Mesodermal cell (in vitro differentiated cells): Measurements from ENCODE around the gene PARVA.

Experiments
- H3K27ac ChIP-seq: 2 replicates; pipeline ENCODE4 v1.7.0; 2013; ENCODE audit warnings: mild to moderate bottlenecking, low read depth, low read length, moderate library complexity; ENCODE audit not compliant: severe bottlenecking
- H3K36me3 ChIP-seq: 2 replicates; pipeline ENCODE4 v1.7.1; 2013; ENCODE audit warnings: mild to moderate bottlenecking, low read length, moderate library complexity; ENCODE audit not compliant: control insufficient read depth, insufficient read depth
- H3K4me1 ChIP-seq: one replicate; pipeline ENCODE4 v1.7.1; 2013; ENCODE audit warnings: mild to moderate bottlenecking, low read length; ENCODE audit not compliant: insufficient read depth, control insufficient read depth, poor library complexity, severe bottlenecking
- H3K4me3 ChIP-seq: 2 replicates; pipeline ENCODE4 v1.7.0; 2013; ENCODE audit warnings: low read length, control low read depth, mild to moderate bottlenecking; ENCODE audit not compliant: insufficient read depth, poor library complexity, severe bottlenecking; ENCODE audit errors: extremely low read depth
- H3K9me3 ChIP-seq: 2 replicates; pipeline ENCODE4 v1.7.1; 2013; ENCODE audit warnings: mild to moderate bottlenecking, low read length, moderate library complexity; ENCODE audit not compliant: control insufficient read depth
- WGBS, 2 experiments: methylation state at CpG; one replicate each; pipeline ENCODE4 v1.1.5; 2013; ENCODE audit warnings: missing lambda C conversion rate in 2 of 2; ENCODE audit not compliant: insufficient coverage in 2 of 2; 5-methylcytosine and 5-hydroxymethylcytosine counted together

The PARVA gene

DNA sequence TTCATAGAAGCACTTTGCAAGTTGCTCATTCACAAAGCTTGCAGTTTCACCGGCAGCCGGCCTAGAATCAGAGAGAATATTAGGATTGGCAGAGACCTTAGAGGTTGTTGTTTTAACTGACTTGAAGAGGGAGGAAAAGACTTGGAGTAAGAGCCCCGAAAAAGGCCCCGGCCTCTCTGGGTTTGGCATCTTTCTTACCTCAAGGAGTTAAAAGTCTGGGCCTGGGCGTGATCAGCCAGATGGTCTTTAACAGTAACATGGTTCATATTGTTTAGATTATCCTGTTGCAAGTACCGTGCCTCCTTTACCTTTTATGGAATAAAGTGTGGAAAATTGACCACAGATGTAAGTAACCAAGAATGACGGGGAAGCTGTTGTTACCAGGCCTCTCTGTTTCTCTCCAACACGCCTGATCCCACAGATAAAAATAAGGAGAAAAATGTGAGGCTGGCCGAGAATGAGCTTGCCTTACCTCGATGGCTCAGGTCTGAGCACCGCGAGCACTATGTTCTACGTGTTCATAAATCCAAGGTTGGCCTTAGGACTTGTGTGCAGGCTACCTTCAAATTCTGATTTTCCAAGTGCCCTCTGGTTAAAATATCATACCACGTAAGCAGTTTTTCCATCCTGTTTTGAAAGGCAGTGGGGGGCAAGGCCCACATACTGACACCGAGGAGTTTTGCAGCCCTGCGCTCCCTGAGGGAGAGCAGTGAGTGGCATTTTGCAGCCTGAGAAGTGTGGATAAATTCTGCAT is 56.4 kb downstream of the PARVA start:
- H3K9me3 ChIP-seq = no peaks in the 10 kb centered on the region
- H3K4me3 ChIP-seq = no peak overlapping the region
- peaks cover 27% of the 10 kb centered on the region for H3K36me3 ChIP-seq
- WGBS, 2 experiments = 80 to 88% methylated on average over 13 of the region's 16 CpGs
- peaks cover 40% of the 10 kb centered on the region for H3K4me1 ChIP-seq
- H3K27ac ChIP-seq = peak overlapping the region; percentile 51

DNA sequence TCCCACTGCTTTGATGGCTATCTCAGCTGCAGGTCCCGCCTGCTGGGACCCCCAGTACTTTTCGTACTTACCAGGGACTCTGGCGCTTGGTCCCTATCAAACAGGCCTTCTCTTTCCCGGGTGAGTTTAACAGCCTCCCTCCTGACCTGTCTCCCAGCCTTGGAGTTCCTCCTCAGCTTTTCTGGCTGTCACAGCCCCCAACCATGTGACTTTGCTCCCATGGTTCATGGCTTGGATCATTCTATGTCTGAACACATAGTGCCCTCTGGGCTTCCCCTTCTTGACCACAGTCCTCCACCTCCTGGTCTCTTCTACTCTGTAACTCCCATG is 56.9 kb downstream of the PARVA start:
- Histone ChIP-seq H3K27ac (peak overlapping the region; percentile 51), H3K36me3 (peaks cover 24% of the 10 kb centered on the region), H3K9me3 (no peaks in the 10 kb centered on the region), H3K4me3 (no peak overlapping the region), H3K4me1 (peaks cover 40% of the 10 kb centered on the region)
- 84 to 86% methylated on average over 4 of the region's 4 CpGs for WGBS, 2 experiments

DNA sequence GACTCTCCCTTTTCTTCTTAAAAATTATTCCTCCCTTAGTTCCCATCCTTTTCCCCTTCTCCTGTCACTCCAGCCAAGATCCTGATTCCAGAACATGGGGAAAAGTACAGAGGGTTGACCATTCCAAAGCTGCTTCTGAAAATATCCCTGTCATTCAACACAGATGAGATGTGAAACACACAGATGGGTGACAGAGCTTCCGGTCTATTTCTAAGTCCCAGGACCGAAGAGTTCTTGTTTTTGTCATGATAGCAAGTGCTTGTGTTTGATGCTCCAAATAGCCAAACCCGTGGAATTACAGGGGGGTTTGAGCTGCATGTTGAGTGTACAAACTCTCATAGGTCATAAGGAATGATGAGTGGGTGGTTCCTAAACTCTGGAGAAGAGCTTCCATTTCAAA is 57.9 kb downstream of the PARVA start:
- Histone ChIP-seq H3K9me3 (peaks cover 4% of the 10 kb centered on the region), H3K4me1 (peaks cover 36% of the 10 kb centered on the region), H3K4me3 (no peak overlapping the region), H3K36me3 (peaks cover 30% of the 10 kb centered on the region), H3K27ac (no peak overlapping the region)
- WGBS, 2 experiments = 86 to 96% methylated on average over 3 of the region's 3 CpGs

DNA sequence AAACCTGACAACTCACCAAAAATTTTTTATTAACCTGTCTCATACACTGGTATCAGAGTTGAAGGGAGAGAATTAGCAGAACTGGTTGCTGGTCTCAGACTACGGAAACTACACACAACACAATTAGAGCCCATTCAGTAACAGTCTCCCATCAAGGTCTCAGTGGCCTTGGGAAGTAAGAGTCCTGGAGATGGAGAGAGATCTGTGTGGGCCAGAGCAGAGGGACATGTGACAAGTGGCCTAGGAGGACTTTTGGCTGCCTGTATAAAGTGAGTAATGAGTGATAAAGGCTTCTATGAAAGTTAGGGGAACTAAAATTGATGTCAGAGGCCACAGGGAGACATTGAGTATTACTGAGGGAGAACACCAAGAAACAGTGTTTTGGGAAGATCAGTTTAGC is 58.9 kb downstream of the PARVA start:
- H3K27ac ChIP-seq = no peak overlapping the region
- peaks cover 8% of the 10 kb centered on the region for H3K9me3 ChIP-seq
- H3K4me1 ChIP-seq = peaks cover 26% of the 10 kb centered on the region
- peaks cover 41% of the 10 kb centered on the region for H3K36me3 ChIP-seq
- WGBS, 2 experiments = no CpG with 5 or more reads among the region's 1 CpG
- no peak overlapping the region for H3K4me3 ChIP-seq

DNA sequence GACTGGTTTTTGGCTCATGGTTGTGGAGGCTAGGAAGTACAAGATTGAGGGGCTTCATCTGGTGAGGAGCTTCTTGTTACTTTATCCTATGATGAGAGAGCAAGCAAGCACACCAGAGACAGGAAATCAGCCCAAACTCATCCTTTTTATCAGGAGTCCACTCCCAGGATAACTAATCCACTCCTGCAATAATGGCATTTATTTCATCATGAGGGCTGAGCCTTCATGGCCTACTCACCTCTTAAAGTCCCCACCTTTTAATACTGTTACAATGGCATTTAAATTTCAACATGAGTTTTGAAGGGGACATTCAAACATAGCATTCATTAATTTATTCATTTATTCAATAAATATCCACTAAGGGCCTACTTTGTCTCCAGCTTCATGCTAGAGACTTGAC is 60.9 kb downstream of the PARVA start:
- H3K9me3 ChIP-seq = peaks cover 8% of the 10 kb centered on the region
- no peak overlapping the region for H3K27ac ChIP-seq
- H3K4me3 ChIP-seq = no peak overlapping the region
- H3K4me1 ChIP-seq = peaks cover 16% of the 10 kb centered on the region
- H3K36me3 ChIP-seq = peaks cover 50% of the 10 kb centered on the region

DNA sequence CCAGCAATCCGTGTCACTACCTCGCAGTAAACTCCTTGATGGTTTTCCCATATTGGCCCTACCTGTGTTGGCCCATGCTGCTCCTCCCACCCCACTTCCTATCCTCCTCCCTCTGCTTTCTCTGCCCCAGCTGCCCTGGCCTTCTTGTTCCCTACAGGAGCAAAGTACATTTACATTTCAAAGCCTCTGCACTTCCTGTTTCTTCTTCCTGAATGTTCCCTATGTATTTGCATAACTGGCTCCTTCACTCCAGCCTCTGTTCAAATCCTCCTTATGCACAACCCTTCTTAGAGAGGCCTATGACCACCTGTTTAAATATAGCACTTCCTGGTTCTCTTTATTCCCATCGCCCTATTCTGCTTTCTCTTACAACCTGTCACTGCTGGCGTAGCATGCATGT is 62.2 kb downstream of the PARVA start:
- WGBS, 2 experiments = 83 to 85% methylated on average over 4 of the region's 4 CpGs
- Histone ChIP-seq H3K27ac (no peak overlapping the region), H3K36me3 (peaks cover 61% of the 10 kb centered on the region), H3K9me3 (peaks cover 8% of the 10 kb centered on the region), H3K4me3 (no peak overlapping the region), H3K4me1 (peaks cover 4% of the 10 kb centered on the region)

DNA sequence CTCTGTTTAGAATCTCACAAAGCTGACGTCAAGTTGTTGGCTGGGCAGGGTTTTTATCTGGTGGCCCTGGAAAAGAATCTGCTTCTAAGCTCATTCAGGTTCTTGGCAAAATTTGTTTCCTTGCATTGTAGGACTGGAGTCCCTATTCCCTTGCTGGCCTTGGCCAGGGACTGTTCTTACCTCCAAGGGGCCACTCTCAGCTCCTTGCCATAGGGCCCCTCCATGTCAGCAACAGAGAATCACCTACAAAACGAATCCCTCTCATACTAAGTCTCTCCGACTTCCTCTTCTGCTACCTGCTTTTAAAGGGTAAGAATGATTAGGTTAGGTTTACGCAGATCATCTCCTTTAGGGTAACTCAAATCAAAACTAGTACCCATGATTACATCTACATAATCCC is 63.2 kb downstream of the PARVA start:
- 92 to 100% methylated on average over 1 to 2 of the region's 4 CpGs for WGBS, 2 experiments
- no peaks in the 10 kb centered on the region for H3K4me1 ChIP-seq
- H3K4me3 ChIP-seq = no peak overlapping the region
- H3K9me3 ChIP-seq = peaks cover 8% of the 10 kb centered on the region
- H3K27ac ChIP-seq = no peak overlapping the region
- H3K36me3 ChIP-seq = peaks cover 61% of the 10 kb centered on the region

DNA sequence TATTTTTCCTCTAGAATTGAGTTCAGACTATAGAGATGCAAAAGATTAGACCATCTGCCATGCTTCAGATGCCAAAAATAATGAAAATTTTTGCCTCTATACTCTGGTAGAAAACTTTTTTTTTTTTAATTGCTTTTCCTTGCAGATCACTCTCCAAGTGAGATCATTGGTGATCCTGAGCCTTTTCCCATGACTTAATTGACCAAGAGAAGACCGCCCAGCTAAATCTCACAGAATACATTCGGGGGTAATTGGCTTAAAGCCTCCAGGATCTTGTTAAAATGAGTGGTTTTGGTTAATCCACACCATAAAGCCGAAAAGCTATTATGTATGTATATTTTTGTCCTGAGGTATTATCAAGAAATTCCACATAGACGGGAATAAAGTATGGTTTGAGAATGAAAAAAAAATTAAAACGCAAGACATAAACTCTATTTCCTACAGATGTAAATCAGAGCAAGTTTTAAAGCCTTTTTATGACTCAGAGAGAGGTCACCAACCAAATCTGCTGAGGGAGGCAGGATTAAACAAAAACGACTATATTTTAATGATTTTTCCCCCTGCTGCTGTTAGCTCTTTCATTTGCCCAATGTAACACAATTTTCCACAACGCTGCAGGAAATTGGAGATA is 64.0 kb downstream of the PARVA start:
- Histone ChIP-seq H3K4me3 (no peak overlapping the region), H3K36me3 (peaks cover 55% of the 10 kb centered on the region), H3K9me3 (peaks cover 8% of the 10 kb centered on the region), H3K4me1 (no peaks in the 10 kb centered on the region), H3K27ac (no peak overlapping the region)
- 83 to 90% methylated on average over 1 to 2 of the region's 7 CpGs for WGBS, 2 experiments

DNA sequence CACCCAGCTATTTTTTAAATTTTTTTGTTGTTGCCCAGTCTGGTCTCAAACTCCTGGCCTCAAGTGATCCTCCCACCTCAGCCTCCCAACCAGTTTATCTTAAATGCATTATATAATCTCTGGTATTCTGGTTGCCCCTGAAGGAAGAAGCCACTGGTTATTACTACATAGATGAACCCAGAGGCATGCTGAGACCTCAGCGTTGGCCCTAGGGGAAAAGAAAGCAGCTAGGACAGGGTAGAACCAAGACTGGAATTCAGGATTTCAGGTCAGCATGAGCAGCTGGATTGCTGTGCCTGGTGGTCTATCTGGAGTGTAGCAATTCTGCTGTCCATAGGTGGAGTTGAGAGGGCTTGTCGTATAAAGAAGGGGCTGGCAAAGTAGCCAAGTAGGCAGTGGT is 67.2 kb downstream of the PARVA start:
- Histone ChIP-seq H3K4me1 (peaks cover 2% of the 10 kb centered on the region), H3K9me3 (peaks cover 8% of the 10 kb centered on the region), H3K36me3 (peaks cover 46% of the 10 kb centered on the region), H3K4me3 (no peak overlapping the region), H3K27ac (no peak overlapping the region)
- WGBS, 2 experiments = 64 to 85% methylated on average over 2 of the region's 2 CpGs

DNA sequence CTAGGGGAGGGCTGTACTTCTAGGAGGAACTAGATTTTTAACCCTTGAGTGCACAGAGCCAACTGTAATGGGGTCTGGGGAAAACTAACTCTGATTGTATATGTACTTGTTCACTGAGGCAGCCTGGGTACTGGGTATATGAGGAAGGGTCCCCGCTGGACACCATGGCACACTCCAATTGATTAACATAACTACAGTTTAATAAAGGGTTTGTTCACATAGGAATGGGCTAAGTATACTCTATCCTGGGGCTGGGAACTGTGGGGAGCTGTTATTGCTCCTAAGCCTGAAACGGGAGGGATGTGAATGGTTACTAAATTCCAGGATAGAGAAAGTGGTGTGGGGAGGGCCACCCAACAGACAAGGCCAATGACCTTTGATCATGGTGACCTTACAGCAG is 67.6 kb downstream of the PARVA start:
- H3K27ac ChIP-seq = no peak overlapping the region
- peaks cover 42% of the 10 kb centered on the region for H3K36me3 ChIP-seq
- H3K9me3 ChIP-seq = peaks cover 7% of the 10 kb centered on the region
- 100% methylated on average over 1 of the region's 2 CpGs; no CpG with 5 or more reads in 1 of the 2 experiments for WGBS, 2 experiments
- H3K4me3 ChIP-seq = no peak overlapping the region
- peaks cover 6% of the 10 kb centered on the region for H3K4me1 ChIP-seq

DNA sequence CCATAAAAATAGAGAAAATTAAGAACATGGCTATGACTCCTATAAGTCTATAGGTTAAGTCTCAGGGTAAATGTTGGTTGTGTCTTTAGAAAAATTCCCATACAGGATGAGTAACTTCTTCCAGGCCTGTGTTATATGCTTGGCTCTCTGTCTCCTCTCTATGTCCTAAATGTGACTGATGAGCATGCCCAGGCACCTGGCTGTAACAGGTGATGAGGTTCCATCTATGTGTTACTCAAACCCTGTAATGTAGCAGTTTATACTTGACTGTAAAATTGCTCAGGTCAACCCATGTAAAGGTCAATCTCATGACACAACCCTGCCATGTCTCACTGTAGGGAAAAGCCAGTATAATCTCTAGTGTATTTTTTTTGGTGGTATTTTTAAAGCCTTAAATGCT is 69.5 kb downstream of the PARVA start:
- peaks cover 13% of the 10 kb centered on the region for H3K4me1 ChIP-seq
- H3K36me3 ChIP-seq = peaks cover 30% of the 10 kb centered on the region
- no peak overlapping the region for H3K4me3 ChIP-seq
- no peaks in the 10 kb centered on the region for H3K9me3 ChIP-seq
- no peak overlapping the region for H3K27ac ChIP-seq
